Uterus (tissue), 4 donors: ENCODE data around the gene TTC39C. TPM values are rescaled to one million over a fixed set of nuclear protein-coding genes. Genes with fewer than 3 reads are reported as not detected.

Experiments used
- DNase-seq, 2 donors: peaks; one replicate each; pipeline ENCODE4 v3.0.0-alpha.2; 2019 to 2020
- H3K27ac ChIP-seq, 2 donors: fragments of 200-600 bp; sonication (generic); 1 replicate in 1 of 2; 2 replicates in 1 of 2; pipeline ENCODE4 v1.5.1; 2016 to 2018
- H3K27me3 ChIP-seq, 2 donors: fragments of 200-600 bp; sonication (generic); one replicate each; pipeline ENCODE4 v1.5.1; 2018 to 2019; ENCODE audit warnings: control low read depth in 1 of 2
- H3K36me3 ChIP-seq, 2 donors: fragments of 200-600 bp; sonication (generic); one replicate each; pipeline ENCODE4 v1.5.1; 2019; ENCODE audit warnings: control low read depth in 1 of 2
- H3K4me1 ChIP-seq, 2 donors: fragments of 200-600 bp; sonication (generic); one replicate each; pipeline ENCODE4 v1.5.1; 2018 to 2019; ENCODE audit warnings: control low read depth in 1 of 2
- H3K4me3 ChIP-seq, 2 donors: fragments of 200-600 bp; sonication (generic); 1 replicate in 1 of 2; 2 replicates in 1 of 2; pipeline ENCODE4 v1.5.1; 2018 to 2019; ENCODE audit warnings: mild to moderate bottlenecking in 1 of 2
- H3K9me3 ChIP-seq, 2 donors: fragments of 200-600 bp; sonication (generic); one replicate each; pipeline ENCODE4 v1.5.1; 2019; ENCODE audit warnings: control low read depth in 1 of 2
- CTCF ChIP-seq, 4 experiments: fragments of 200-600 bp in 2 of 4; fragments of 450-650 bp in 2 of 4; sonication (generic) in 2 of 4; IDR thresholded peaks; one replicate each; pipeline ENCODE4 v1.5.1; 2016 to 2019; ENCODE audit warnings: antibody characterized with exemption in 4 of 4, mild to moderate bottlenecking in 2 of 4, moderate library complexity in 1 of 4
- POLR2A ChIP-seq, 2 donors: fragments of 450-650 bp; IDR thresholded peaks; one replicate each; pipeline ENCODE4 v1.6.1; 2016; ENCODE audit warnings: antibody characterized with exemption in 2 of 2, mild to moderate bottlenecking in 1 of 2, moderate library complexity in 1 of 2
- intact Hi-C: fragments of 100-400 bp; cut with DNase I; formaldehyde crosslinking; loops from one replicate; pipeline ENCODE4 v1.15.1; 2023; ENCODE audit warnings: low total_unique reads
- total RNA-seq, 4 donors: library from RNA; depleted of rRNA in 3 of 4; stranded (reverse); fragments of >200 nt in 3 of 4; gene quantifications; one replicate each; pipeline versions ENCODE4 v1.1.0 to v1.2.4, GENCODE V29; 2014 to 2023
- donor health status: DM: yes; HTN: yes; CAD: no.

The TTC39C gene
- total RNA-seq, 4 donors from 2014 or later, result 25.6 to 50.6 (median 33.5) TPM

DNA sequence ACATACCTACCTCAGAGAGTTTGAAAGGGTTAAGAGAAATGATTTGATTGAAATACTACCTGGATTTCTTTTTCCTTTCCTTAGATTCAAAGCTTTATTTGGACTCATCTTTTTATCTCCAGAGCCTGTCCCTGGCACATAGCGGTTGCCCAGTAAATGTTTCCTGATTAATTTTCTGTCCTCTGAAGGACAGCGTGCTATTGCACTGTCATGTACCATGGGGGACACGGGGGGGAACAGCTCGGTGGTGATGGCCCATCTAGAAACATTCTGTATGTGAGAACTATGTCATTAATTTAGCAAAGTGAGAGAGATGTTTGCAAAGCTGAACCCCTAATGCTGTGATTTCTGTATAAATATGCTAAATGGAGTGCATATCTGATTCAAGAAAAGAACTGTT lies 97.9 kb downstream of the TTC39C start:
- H3K4me1 ChIP-seq, result no peaks in the 10 kb centered on the region
- no peak for TF ChIP-seq POLR2A (IDR thresholded peaks at IDR 0.05)
- no peak for TF ChIP-seq CTCF (IDR thresholded peaks at IDR 0.05)
- H3K36me3 ChIP-seq, result no peaks in the 10 kb centered on the region
- no peaks in the 10 kb centered on the region for H3K9me3 ChIP-seq
- DNase-seq, result no peak
- intact Hi-C loops, result no loop called here
- no peaks in the 10 kb centered on the region for H3K27me3 ChIP-seq
- H3K4me3 ChIP-seq, result no peak overlapping the region
- no peak overlapping the region for H3K27ac ChIP-seq

- Histone ChIP-seq H3K27me3 (no peaks in the 10 kb centered on the region), H3K36me3 (no peaks in the 10 kb centered on the region), H3K27ac (no peak overlapping the region), H3K9me3 (no peaks in the 10 kb centered on the region), H3K4me3 (no peak overlapping the region), H3K4me1 (no peaks in the 10 kb centered on the region)
- TF ChIP-seq CTCF (IDR thresholded peaks at IDR 0.05), result no peak
- no peak for TF ChIP-seq POLR2A (IDR thresholded peaks at IDR 0.05)
- DNase-seq, result no peak
- intact Hi-C loops, result no loop called here
Measured at GRCh38 chr18:24112874-24113615, 98.5 kb downstream of the TTC39C start.

- no peak overlapping the region for H3K27ac ChIP-seq
- intact Hi-C loops, result no loop called here
Measured at GRCh38 chr18:24114924-24115549, 100.5 kb downstream of the TTC39C start.

GRCh38 chr18:24115628-24116027 lies 101.1 kb downstream of the TTC39C start:
- Histone ChIP-seq H3K27ac (no peak overlapping the region), H3K9me3 (no peaks in the 10 kb centered on the region), H3K4me1 (no peaks in the 10 kb centered on the region), H3K36me3 (no peaks in the 10 kb centered on the region), H3K4me3 (no peak overlapping the region), H3K27me3 (no peaks in the 10 kb centered on the region)
- no peak for DNase-seq
- intact Hi-C loops, result no loop called here
- TF ChIP-seq POLR2A (IDR thresholded peaks at IDR 0.05), result no peak
- TF ChIP-seq CTCF (IDR thresholded peaks at IDR 0.05), result no peak

More at GRCh38 chr18:24114924-24115549, 100.5 kb downstream of the TTC39C start:
- Histone ChIP-seq H3K27me3 (no peaks in the 10 kb centered on the region), H3K9me3 (no peaks in the 10 kb centered on the region), H3K4me3 (no peak overlapping the region), H3K36me3 (no peaks in the 10 kb centered on the region), H3K4me1 (no peaks in the 10 kb centered on the region)
- TF ChIP-seq POLR2A (IDR thresholded peaks at IDR 0.05) (no peak), CTCF (IDR thresholded peaks at IDR 0.05) (no peak)
- no peak for DNase-seq
